BE2C (cell line): ENCODE data around the gene RGMA.

ENCODE experiments used
- DNase-seq: peaks from one replicate; pipeline ENCODE4 v3.0.0-alpha.2; 2020
- H3K27me3 ChIP-seq: fragments of 250-450 bp; sonication (Bioruptor Pico); 2 replicates; pipeline ENCODE4 v1.5.1; 2020; ENCODE audit warnings: mild to moderate bottlenecking
- H3K36me3 ChIP-seq: fragments of 250-450 bp; sonication (Bioruptor Pico); 2 replicates; pipeline ENCODE4 v1.5.1; 2020; ENCODE audit warnings: mild to moderate bottlenecking
- H3K4me1 ChIP-seq: fragments of 250-450 bp; sonication (Bioruptor Pico); 2 replicates; pipeline ENCODE4 v1.5.1; 2020
- H3K4me3 ChIP-seq: 2 replicates; pipeline ENCODE4 v1.5.1; 2011; ENCODE audit warnings: low read depth, low read length
- H3K9me3 ChIP-seq: fragments of 250-450 bp; sonication (Bioruptor Pico); 2 replicates; pipeline ENCODE4 v1.5.1; 2020
- TF ChIP-seq, protein P1 (sequence below): IDR thresholded peaks from 2 replicates; pipeline ENCODE4 v1.5.1; 2012; ENCODE audit warnings: mild to moderate bottlenecking, low read depth, low read length

RGMA gene

DNA sequence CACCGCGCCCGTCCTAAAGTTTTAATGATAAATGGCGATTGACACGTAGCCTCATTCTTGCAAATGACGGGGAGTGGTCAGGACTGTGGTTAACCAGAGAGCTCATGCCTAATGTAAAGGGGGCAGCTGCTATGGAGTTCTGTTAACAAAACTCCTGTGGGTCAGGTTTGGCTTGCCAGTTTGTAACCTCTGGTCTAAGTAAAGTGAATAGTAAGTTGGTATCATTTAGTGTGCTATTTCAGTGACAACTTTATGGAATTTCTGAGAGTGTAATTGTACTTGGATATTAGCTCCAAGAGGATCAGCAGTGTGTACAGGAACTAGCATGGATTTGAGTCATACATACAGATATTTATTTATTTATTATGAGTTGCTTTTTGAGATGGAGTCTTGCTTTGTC is 87.9 kb downstream of the RGMA start:
- TF ChIP-seq, protein P1, sequence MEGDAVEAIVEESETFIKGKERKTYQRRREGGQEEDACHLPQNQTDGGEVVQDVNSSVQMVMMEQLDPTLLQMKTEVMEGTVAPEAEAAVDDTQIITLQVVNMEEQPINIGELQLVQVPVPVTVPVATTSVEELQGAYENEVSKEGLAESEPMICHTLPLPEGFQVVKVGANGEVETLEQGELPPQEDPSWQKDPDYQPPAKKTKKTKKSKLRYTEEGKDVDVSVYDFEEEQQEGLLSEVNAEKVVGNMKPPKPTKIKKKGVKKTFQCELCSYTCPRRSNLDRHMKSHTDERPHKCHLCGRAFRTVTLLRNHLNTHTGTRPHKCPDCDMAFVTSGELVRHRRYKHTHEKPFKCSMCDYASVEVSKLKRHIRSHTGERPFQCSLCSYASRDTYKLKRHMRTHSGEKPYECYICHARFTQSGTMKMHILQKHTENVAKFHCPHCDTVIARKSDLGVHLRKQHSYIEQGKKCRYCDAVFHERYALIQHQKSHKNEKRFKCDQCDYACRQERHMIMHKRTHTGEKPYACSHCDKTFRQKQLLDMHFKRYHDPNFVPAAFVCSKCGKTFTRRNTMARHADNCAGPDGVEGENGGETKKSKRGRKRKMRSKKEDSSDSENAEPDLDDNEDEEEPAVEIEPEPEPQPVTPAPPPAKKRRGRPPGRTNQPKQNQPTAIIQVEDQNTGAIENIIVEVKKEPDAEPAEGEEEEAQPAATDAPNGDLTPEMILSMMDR = no peak
- Histone ChIP-seq H3K4me1 (no peaks in the 10 kb centered on the region), H3K9me3 (no peaks in the 10 kb centered on the region), H3K27me3 (no peaks in the 10 kb centered on the region), H3K36me3 (peaks cover 93% of the 10 kb centered on the region), H3K4me3 (no peak overlapping the region)
- no peak for DNase-seq

DNA sequence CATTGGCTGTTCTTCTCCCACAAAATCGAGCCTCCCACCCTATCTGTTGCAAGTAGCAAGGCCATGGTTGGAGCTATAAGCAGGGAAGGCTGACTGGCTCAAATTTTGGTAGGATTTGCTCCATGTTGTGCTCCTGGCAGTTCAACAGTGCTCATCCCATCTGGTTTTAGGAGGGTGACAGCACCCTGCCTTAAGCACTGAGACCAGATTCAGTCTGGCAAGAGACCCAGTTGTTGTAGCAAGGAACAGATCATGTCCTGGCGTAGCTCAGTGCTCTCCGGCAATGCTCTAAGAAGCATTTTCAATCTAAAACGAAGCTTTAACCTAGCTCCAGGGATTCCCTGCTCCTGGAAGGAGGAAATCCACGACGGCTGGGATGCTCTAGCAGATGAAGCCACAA is 91.2 kb downstream of the RGMA start:
- peaks cover 92% of the 10 kb centered on the region for H3K36me3 ChIP-seq
- no peak overlapping the region for H3K4me3 ChIP-seq
- no peak for DNase-seq
- TF ChIP-seq, protein P1 = no peak
- no peaks in the 10 kb centered on the region for H3K9me3 ChIP-seq
- H3K27me3 ChIP-seq = no peaks in the 10 kb centered on the region
- no peaks in the 10 kb centered on the region for H3K4me1 ChIP-seq

DNA sequence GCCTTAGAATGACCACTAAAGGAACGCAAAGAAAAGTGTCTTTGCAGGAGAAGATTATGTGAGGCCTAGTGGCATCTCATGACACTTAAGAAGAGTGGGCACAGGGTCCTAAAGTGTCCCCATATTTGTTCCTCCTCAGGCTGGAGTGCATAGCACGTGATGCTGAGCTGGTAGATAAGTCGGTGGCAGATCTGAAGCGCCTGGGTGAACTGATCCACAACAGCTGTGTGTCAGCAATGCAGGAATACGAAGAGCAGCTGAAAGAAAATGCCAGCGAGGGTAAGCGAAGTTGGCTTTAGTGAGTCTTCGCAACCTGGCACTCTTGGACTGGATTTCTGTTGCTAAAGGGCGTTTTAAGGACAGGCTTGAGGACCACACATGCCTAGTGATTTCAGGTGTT is 96.3 kb downstream of the RGMA start:
- peaks cover 83% of the 10 kb centered on the region for H3K36me3 ChIP-seq
- TF ChIP-seq, protein P1 = no peak
- H3K4me1 ChIP-seq = no peaks in the 10 kb centered on the region
- H3K27me3 ChIP-seq = no peaks in the 10 kb centered on the region
- DNase-seq = no peak
- no peak overlapping the region for H3K4me3 ChIP-seq
- H3K9me3 ChIP-seq = no peaks in the 10 kb centered on the region

DNA sequence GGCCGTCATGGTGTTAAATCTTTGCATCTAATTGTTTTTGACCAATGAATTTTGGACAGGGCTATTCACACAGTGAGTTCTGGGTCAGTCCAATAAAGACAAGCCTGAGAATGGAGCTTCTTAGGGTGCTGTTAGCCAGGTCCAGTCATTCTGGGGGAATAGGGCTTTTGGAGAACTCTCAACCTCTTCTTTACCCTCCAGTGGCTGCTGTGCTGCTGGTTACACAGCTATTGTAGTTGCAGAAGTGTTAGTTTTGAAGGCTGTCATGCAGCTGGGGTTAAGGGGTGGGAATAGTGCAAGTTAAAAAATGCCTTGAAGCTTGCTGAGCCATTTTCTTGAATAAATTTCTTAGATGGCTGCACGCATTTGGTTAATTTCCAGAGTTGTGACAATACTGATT is 99.0 kb downstream of the RGMA start:
- H3K27me3 ChIP-seq = no peaks in the 10 kb centered on the region
- TF ChIP-seq, protein P1 = no peak
- no peak for DNase-seq
- peaks cover 81% of the 10 kb centered on the region for H3K36me3 ChIP-seq
- H3K4me3 ChIP-seq = no peak overlapping the region
- H3K9me3 ChIP-seq = no peaks in the 10 kb centered on the region
- no peaks in the 10 kb centered on the region for H3K4me1 ChIP-seq

DNA sequence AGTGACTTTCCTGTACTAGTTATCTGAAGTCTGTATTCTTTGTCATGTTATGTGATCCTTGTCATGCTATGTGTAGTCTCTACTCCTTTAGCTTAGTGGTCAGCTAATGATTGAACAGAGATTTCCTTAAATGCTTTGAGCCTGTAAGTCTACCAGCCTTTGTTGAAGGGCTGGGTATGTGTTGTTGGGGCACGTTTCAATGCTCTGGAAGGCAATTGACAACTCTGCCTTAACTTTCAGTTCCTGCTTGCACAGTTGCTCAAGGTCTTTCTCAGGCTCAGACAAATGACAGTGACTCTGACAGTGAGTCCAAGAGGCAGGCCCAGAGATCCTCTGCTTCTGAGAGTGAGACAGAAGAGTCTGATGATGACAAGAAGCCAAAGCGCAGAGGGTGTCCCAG is 99.5 kb downstream of the RGMA start:
- Histone ChIP-seq H3K27me3 (no peaks in the 10 kb centered on the region), H3K9me3 (no peaks in the 10 kb centered on the region), H3K4me1 (no peaks in the 10 kb centered on the region), H3K36me3 (peaks cover 82% of the 10 kb centered on the region), H3K4me3 (no peak overlapping the region)
- TF ChIP-seq, protein P1 = no peak
- no peak for DNase-seq
